Measurements from ENCODE around the gene ZNF682.

GRCh38 chr19:19956434-19957075 is 82.8 kb downstream of the ZNF682 start:
- no peak for TF ChIP-seq FOXK2 (IDR thresholded peaks at IDR 0.05)
- TF ChIP-seq SP1 (IDR thresholded peaks at IDR 0.05), result no peak
- no peak for TF ChIP-seq PKNOX1 (IDR thresholded peaks at IDR 0.05)
- no peak for TF ChIP-seq SUZ12 (IDR thresholded peaks at IDR 0.05)
- no peak for TF ChIP-seq FOXA1 (IDR thresholded peaks at IDR 0.05)
- TF ChIP-seq TARDBP (IDR thresholded peaks at IDR 0.05), result no peak

All from HEK293T (cell line).